CD4-positive, alpha-beta T cell (primary cell): ENCODE results near the gene TNFRSF25. TPM values are rescaled to one million over a fixed set of nuclear protein-coding genes. Genes with fewer than 3 reads are reported as not detected.
A peak's percentile ranks its signal among the peaks of the same experiment; 100 is the strongest.
"Not testable (repeated sequence)": the region's sequence is repeated elsewhere in the genome, so short reads cannot be mapped to it uniquely, and the experiment has no call there.

ENCODE experiments used
- ATAC-seq: fragments of 200-7000 bp; cut with Tn5 transposase; one replicate; pipeline ENCODE4 v1.10.0; 2022; ENCODE audit warnings: mild to moderate bottlenecking; ENCODE audit not compliant: poor library complexity
- CTCF ChIA-PET: fragments of 350-600 bp; sonication (Branson Sonifier 250); formaldehyde crosslinking; loops from one replicate; lab custom pipeline; 2021; ENCODE audit warnings: antibody characterized with exemption, inconsistent platforms; lab: Charles Lee
- POLR2A ChIA-PET: fragments of 350-600 bp; sonication (Branson Sonifier 250); formaldehyde crosslinking; loops from one replicate; lab custom pipeline; 2021; ENCODE audit warnings: antibody characterized with exemption, inconsistent platforms; lab: Charles Lee
- DNase-seq, 14 experiments: peaks; one replicate each; pipeline ENCODE4 v3.0.0-alpha.2; 2013 to 2020; ENCODE audit warnings: mixed read lengths in 2 of 14
- H3K27ac ChIP-seq, 2 donors: one replicate each; pipeline versions ENCODE4 v1.5.1 to v1.7.0; 2013; ENCODE audit warnings: low read length in 2 of 2, low read depth in 1 of 2, mild to moderate bottlenecking in 1 of 2
- H3K27me3 ChIP-seq, 2 experiments: 1 replicate in 1 of 2; 2 replicates in 1 of 2; pipeline versions ENCODE4 v1.6.1 to v1.7.0; 2013; ENCODE audit warnings: low read length in 2 of 2, control low read depth in 1 of 2, mild to moderate bottlenecking in 1 of 2, moderate library complexity in 1 of 2; ENCODE audit not compliant: insufficient read depth in 2 of 2, control insufficient read depth in 1 of 2
- H3K36me3 ChIP-seq: one replicate; pipeline ENCODE4 v1.6.1; 2013; ENCODE audit warnings: low read length, control low read depth; ENCODE audit not compliant: insufficient read depth
- H3K4me1 ChIP-seq: one replicate; pipeline ENCODE4 v1.6.1; 2013; ENCODE audit warnings: low read length, control low read depth; ENCODE audit not compliant: insufficient read depth
- H3K4me3 ChIP-seq: one replicate; pipeline ENCODE4 v1.5.1; 2013; ENCODE audit warnings: mild to moderate bottlenecking, low read length, moderate library complexity
- H3K9me3 ChIP-seq, 2 experiments: 1 replicate in 1 of 2; 2 replicates in 1 of 2; pipeline versions ENCODE4 v1.6.1 to v1.7.0; 2013; ENCODE audit warnings: low read length in 2 of 2, mild to moderate bottlenecking in 2 of 2, control low read depth in 1 of 2, moderate library complexity in 1 of 2; ENCODE audit not compliant: control insufficient read depth in 1 of 2, insufficient read depth in 1 of 2
- H3K27ac Mint-ChIP-seq: one replicate; pipeline ENCODE4 v1.8.0; 2020; ENCODE audit warnings: mixed read lengths
- H3K27me3 Mint-ChIP-seq: one replicate; pipeline ENCODE4 v1.8.0; 2021; ENCODE audit warnings: mixed read lengths
- H3K36me3 Mint-ChIP-seq: one replicate; pipeline ENCODE4 v1.8.0; 2021; ENCODE audit warnings: low read depth, mixed read lengths
- H3K4me1 Mint-ChIP-seq: one replicate; pipeline ENCODE4 v1.8.0; 2021; ENCODE audit warnings: low read depth, mixed read lengths
- H3K4me3 Mint-ChIP-seq: one replicate; pipeline ENCODE4 v1.8.0; 2020; ENCODE audit warnings: mild to moderate bottlenecking, mixed read lengths
- H3K9me3 Mint-ChIP-seq: one replicate; pipeline ENCODE4 v1.8.0; 2020; ENCODE audit warnings: mixed read lengths
- CTCF ChIP-seq: fragments of 200-600 bp; IDR thresholded peaks from one replicate; pipeline ENCODE4 v1.8.0; 2022; ENCODE audit warnings: antibody characterized with exemption, mild to moderate bottlenecking
- intact Hi-C, 2 experiments: fragments of 100-400 bp; cut with DNase I in 1 of 2; cut with micrococcal nuclease in 1 of 2; formaldehyde crosslinking; loops; one replicate each; pipeline versions ENCODE4 v1.15.1 to v1.9.0; 2023 to 2025; cut with DNase I, micrococcal nuclease
- total RNA-seq, 174 experiments: library from RNA in 2 of 174; stranded (reverse) in 2 of 174; gene quantifications; one replicate each; pipeline ENCODE4 v1.2.3 and lab custom pipeline; 2021 to 2026

The TNFRSF25 gene
- total RNA-seq, 2 experiments from 2014 or later: 220 to 225 TPM

- no peak for TF ChIP-seq CTCF
- H3K27ac ChIP-seq: peak overlapping the region; percentile 97 to 99
- H3K4me1 ChIP-seq: peaks cover 65% of the 10 kb centered on the region
- POLR2A ChIA-PET: interaction anchor here (0.7 to 1.9 kb wide), 20 partner anchors 9 to 467 kb away, joined by 3 to 61 read pairs (median 4); partner anchors contain the start of genes ACOT7, CAMTA1, HES2 and KLHL21
- H3K27me3 ChIP-seq: peaks cover 0 to 5% of the 10 kb centered on the region in 2 experiments
- H3K27ac Mint-ChIP-seq: peak overlapping the region; percentile 96
- no peaks in the 10 kb centered on the region for H3K9me3 ChIP-seq
- H3K36me3 ChIP-seq: peaks cover 36% of the 10 kb centered on the region
- peak overlapping the region; percentile 89 for H3K4me3 Mint-ChIP-seq
- CTCF ChIA-PET: interaction anchor here (0.8 to 3.4 kb wide), 7 partner anchors 11 to 46 kb away, joined by 3 to 28 read pairs (median 10); no protein-coding TSS in a partner anchor
- no peaks in the 10 kb centered on the region for H3K9me3 Mint-ChIP-seq
- intact Hi-C loops: loop anchor here in 1 of 2 experiments (2.0 kb wide), 1 partner anchor 15 kb away; no protein-coding TSS in a partner anchor
- H3K4me1 Mint-ChIP-seq: peaks cover 66% of the 10 kb centered on the region
- peaks cover 7% of the 10 kb centered on the region for H3K27me3 Mint-ChIP-seq
- peak; percentile 53 for ATAC-seq
- H3K36me3 Mint-ChIP-seq: peaks cover 52% of the 10 kb centered on the region
- peak; percentile 53 to 87 (median 78) for DNase-seq
- peak overlapping the region; percentile 68 for H3K4me3 ChIP-seq
Measured at GRCh38 chr1:6459850-6460265, 6.1 kb downstream of the TNFRSF25 start.

DNA sequence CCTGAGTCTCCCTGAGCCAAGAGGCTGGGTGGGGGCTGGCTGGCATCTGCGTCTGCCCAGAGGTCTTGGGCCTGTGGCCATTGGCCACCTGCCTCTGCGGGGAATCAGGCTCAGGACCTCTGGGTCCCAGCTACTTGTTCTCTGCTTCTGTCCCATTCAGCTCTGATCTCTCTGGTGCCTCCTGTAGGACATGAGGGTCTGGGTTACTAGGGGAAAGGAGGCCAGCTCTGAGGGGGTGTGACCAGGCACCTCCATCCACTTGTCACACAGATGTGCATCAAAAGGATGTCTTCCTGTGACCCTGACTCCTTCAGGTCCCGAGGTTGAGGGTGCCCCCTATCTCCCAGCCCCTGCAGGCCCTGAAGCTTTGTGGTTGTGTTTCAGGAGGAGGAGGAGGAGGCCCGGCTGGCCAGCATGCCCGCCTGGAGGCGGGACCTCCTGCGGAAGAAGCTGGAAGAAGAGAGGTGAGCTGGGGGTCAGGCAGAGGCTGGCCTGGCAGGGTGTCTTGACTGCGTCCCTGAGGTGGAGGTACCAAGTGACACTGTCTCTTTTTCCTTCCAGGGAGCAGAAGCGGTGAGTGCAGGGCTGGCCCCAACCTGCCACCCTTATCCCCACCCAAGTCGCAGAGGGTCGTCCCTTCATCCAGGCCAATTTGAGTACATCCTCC is 9.0 kb downstream of the TNFRSF25 start:
- peak overlapping the region; percentile 66 for H3K4me3 Mint-ChIP-seq
- peak in 1 of 14 experiments; percentile 42 for DNase-seq
- H3K9me3 Mint-ChIP-seq: no peaks in the 10 kb centered on the region
- Histone ChIP-seq H3K36me3 (peaks cover 14% of the 10 kb centered on the region), H3K4me1 (peaks cover 45% of the 10 kb centered on the region), H3K27ac (no peak overlapping the region), H3K4me3 (no peak overlapping the region), H3K9me3 (no peaks in the 10 kb centered on the region), H3K27me3 (peaks cover 0 to 8% of the 10 kb centered on the region in 2 experiments)
- peaks cover 18% of the 10 kb centered on the region for H3K27me3 Mint-ChIP-seq
- CTCF ChIA-PET: interaction anchor here (0.9 to 1.4 kb wide), 2 partner anchors 9 to 19 kb away, joined by 3 read pairs; no protein-coding TSS in a partner anchor
- H3K27ac Mint-ChIP-seq: peak overlapping the region; percentile 27
- ATAC-seq: no peak
- peaks cover 22% of the 10 kb centered on the region for H3K36me3 Mint-ChIP-seq
- POLR2A ChIA-PET: no interaction called here
- intact Hi-C loops: no loop called here
- TF ChIP-seq CTCF: no peak
- H3K4me1 Mint-ChIP-seq: peaks cover 45% of the 10 kb centered on the region

GRCh38 chr1:6455752-6456520 is 10.0 kb downstream of the TNFRSF25 start:
- not testable (repeated sequence) for H3K9me3 ChIP-seq, DNase-seq, H3K36me3 ChIP-seq, H3K4me3 ChIP-seq, H3K27ac ChIP-seq, H3K9me3 Mint-ChIP-seq, ATAC-seq
- CTCF ChIA-PET: interaction anchor here (0.6 to 2.8 kb wide), 7 partner anchors 8 to 103 kb away, joined by 3 to 22 read pairs (median 5); no protein-coding TSS in a partner anchor
- Mint-ChIP-seq H3K4me3 (peak overlapping the region; percentile 31), H3K27me3 (peaks cover 21% of the 10 kb centered on the region), H3K4me1 (peaks cover 38% of the 10 kb centered on the region), H3K27ac (peak overlapping the region; percentile 27), H3K36me3 (peaks cover 16% of the 10 kb centered on the region)
- peaks cover 35% of the 10 kb centered on the region for H3K4me1 ChIP-seq
- intact Hi-C loops: loop anchor here in 1 of 2 experiments (1.0 kb wide), 1 partner anchor 19 kb away; no protein-coding TSS in a partner anchor
- H3K27me3 ChIP-seq: peaks cover 4 to 10% of the 10 kb centered on the region in 2 experiments
- POLR2A ChIA-PET: interaction anchor here (1.7 kb wide), 1 partner anchor 10 kb away, joined by 4 read pairs; the partner anchor contains the start of gene TNFRSF25
